ENCODE measurements around the gene RASD2. TPM values are rescaled to one million over a fixed set of nuclear protein-coding genes. Genes with fewer than 3 reads are reported as not detected.

The RASD2 gene
- total RNA-seq, 1 experiment from 2014 or later: not detected

DNA sequence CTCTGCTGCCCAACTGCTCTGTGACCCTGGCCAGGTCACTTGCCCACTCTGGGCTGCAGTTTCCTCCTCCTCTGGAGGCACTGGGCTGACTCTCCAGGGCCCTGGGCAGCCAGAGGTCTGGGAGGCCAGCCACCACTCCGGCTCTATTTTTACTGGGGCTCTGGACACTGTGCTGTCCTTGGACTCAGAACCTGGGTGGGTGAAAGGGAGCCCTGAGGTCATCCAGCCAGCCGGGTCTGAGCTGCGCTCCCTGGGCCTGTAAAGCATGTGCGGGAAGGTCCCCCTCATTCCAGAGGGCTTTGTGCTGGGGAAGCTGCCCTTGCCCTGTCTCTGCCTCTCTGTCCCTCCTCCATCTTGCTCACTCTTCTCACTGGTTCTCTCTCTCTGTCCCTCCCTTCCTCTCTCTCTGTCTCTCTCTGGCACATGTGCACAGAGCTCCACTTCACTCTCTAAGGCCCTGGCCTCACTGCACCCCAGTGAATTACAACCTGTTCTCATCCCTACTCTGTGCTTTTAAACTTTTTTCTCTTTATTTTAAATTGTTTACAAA lies 51.9 kb downstream of the RASD2 start:
- DNase-seq (ENCODE audit: unreplicated experiment): no peak
- POLR2A ChIA-PET: no interaction called here
- H3K27me3 Mint-ChIP-seq (ENCODE audit: insufficient read depth, unreplicated experiment): no peaks in the 10 kb centered on the region
- BruUV-seq (replicated peaks): no TSS peak
- H3K9me3 Mint-ChIP-seq (ENCODE audit: unreplicated experiment): no peaks in the 10 kb centered on the region
- CTCF ChIA-PET: interaction anchor here (0.5 to 1.7 kb wide), 2 partner anchors 10 to 237 kb away, joined by 4 to 9 read pairs; no protein-coding TSS in a partner anchor
- TF ChIP-seq, protein P1, sequence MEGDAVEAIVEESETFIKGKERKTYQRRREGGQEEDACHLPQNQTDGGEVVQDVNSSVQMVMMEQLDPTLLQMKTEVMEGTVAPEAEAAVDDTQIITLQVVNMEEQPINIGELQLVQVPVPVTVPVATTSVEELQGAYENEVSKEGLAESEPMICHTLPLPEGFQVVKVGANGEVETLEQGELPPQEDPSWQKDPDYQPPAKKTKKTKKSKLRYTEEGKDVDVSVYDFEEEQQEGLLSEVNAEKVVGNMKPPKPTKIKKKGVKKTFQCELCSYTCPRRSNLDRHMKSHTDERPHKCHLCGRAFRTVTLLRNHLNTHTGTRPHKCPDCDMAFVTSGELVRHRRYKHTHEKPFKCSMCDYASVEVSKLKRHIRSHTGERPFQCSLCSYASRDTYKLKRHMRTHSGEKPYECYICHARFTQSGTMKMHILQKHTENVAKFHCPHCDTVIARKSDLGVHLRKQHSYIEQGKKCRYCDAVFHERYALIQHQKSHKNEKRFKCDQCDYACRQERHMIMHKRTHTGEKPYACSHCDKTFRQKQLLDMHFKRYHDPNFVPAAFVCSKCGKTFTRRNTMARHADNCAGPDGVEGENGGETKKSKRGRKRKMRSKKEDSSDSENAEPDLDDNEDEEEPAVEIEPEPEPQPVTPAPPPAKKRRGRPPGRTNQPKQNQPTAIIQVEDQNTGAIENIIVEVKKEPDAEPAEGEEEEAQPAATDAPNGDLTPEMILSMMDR (IDR thresholded peaks at IDR 0.05; ENCODE audit: unreplicated experiment): no peak
- intact Hi-C loops (cut with micrococcal nuclease): no loop called here
- H3K36me3 Mint-ChIP-seq (ENCODE audit: insufficient read depth, unreplicated experiment): no peaks in the 10 kb centered on the region
- H3K4me3 Mint-ChIP-seq (ENCODE audit: unreplicated experiment): no peak overlapping the region
- H3K4me1 Mint-ChIP-seq (ENCODE audit: insufficient read depth, unreplicated experiment): peaks cover 28% of the 10 kb centered on the region
- peak overlapping the region; percentile 47 for H3K27ac Mint-ChIP-seq (ENCODE audit: low read depth, unreplicated experiment)

DNA sequence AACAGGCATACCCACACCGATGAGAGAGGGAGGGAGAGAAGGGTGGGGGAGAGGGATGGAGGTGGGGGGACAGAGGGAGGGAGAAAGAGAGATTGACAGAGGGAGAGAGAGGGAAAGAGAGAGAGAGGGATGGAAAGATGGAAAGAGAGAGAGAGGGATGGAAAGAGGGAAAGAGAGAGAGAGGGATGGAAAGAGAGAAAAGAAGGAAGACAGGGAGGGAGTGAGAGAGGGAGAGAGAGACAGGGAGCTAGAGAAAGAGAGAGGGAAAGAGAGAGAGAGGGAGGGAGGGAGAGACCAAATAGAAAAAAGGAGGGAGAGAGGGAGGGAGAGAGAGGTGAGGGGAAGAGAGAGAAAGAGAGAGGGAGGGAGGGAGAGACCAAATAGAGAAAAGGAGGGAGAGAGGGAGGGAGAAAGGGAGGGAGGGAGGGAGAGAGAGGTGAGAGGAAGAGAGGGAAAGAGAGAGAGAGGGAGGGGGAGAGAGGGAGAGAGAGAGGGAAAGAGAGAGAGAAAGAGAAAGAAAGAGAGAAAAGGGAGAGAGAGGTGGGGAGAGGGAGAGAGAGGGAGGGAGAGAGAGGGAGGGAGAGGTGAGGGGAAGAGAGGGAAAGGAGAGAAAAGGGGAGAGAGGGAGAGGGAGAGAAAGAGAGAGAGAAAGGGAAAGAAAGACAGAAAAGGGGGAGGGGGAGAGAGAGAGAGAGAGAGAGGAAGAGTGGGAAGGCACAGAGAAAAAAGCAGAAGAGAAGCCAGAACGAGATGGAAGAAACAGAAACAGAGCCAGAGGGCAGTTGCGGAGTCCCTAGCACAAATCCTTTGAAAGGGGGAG lies 52.6 kb downstream of the RASD2 start:
- Mint-ChIP-seq H3K27ac (ENCODE audit: low read depth, unreplicated experiment) (peak overlapping the region; percentile 47), H3K9me3 (ENCODE audit: unreplicated experiment) (no peaks in the 10 kb centered on the region), H3K4me1 (ENCODE audit: insufficient read depth, unreplicated experiment) (peaks cover 28% of the 10 kb centered on the region), H3K36me3 (ENCODE audit: insufficient read depth, unreplicated experiment) (no peaks in the 10 kb centered on the region), H3K27me3 (ENCODE audit: insufficient read depth, unreplicated experiment) (no peaks in the 10 kb centered on the region), H3K4me3 (ENCODE audit: unreplicated experiment) (no peak overlapping the region)
- BruUV-seq (replicated peaks): no TSS peak
- ChIA-PET POLR2A (no interaction called here), CTCF (no interaction called here)
- TF ChIP-seq, protein P1 (IDR thresholded peaks at IDR 0.05; ENCODE audit: unreplicated experiment): no peak
- no peak for DNase-seq (ENCODE audit: unreplicated experiment)
- intact Hi-C loops (cut with micrococcal nuclease): no loop called here

DNA sequence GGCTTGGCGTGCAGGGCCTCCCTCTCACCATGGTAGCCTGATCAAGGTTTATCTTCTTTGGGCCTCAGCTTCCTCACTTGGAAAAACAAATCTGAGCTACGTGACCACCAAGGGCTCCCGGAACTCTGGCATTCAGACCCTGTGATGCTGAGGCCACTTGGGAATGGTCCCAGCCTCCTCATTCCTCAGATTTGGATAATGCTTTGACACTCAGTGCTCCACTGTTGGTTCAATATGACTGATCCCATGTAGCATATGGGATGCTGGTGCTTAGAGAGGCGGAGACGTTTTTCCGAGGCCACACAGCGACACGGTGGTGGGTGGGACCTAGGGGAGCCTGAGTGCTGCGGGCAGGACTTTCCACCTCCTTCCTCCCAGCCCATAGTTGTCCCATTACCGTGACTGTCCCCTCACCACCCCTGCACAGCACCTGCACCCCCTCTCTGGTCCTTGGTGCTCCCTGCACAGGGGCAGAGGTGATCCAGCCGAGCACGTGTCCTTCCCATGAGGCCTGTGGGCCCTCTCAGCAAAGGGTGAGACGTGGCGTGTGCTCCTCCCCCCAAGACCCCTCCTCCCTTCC lies 53.4 kb downstream of the RASD2 start:
- Mint-ChIP-seq H3K4me1 (ENCODE audit: insufficient read depth, unreplicated experiment) (peaks cover 22% of the 10 kb centered on the region), H3K9me3 (ENCODE audit: unreplicated experiment) (no peaks in the 10 kb centered on the region), H3K27me3 (ENCODE audit: insufficient read depth, unreplicated experiment) (no peaks in the 10 kb centered on the region), H3K36me3 (ENCODE audit: insufficient read depth, unreplicated experiment) (no peaks in the 10 kb centered on the region), H3K27ac (ENCODE audit: low read depth, unreplicated experiment) (no peak overlapping the region), H3K4me3 (ENCODE audit: unreplicated experiment) (no peak overlapping the region)
- TF ChIP-seq, protein P1 (IDR thresholded peaks at IDR 0.05; ENCODE audit: unreplicated experiment): no peak
- no peak for DNase-seq (ENCODE audit: unreplicated experiment)
- POLR2A ChIA-PET: no interaction called here
- intact Hi-C loops (cut with micrococcal nuclease): no loop called here
- BruUV-seq (replicated peaks): no TSS peak
- CTCF ChIA-PET: no interaction called here

DNA sequence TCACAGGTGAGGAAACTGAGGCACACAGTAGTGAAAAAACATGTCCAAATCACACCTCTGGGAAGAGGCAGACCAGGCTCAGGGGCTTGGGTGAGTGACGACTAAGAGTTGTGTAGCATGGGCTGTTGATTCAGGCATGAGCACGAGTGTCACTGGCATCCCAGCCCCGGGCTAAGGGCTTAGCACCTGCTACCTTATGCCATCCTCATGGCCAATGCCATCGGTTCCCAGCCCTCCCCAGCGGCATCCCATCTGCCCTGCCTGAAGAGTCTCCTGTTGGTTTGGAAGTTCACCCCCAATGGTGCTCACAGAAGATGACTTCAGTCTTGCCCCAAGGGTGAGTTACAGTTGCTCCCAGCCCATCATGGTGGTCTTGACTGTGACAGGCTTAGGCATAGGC lies 54.1 kb downstream of the RASD2 start:
- intact Hi-C loops (cut with micrococcal nuclease): no loop called here
- Mint-ChIP-seq H3K27me3 (ENCODE audit: insufficient read depth, unreplicated experiment) (no peaks in the 10 kb centered on the region), H3K4me3 (ENCODE audit: unreplicated experiment) (no peak overlapping the region), H3K9me3 (ENCODE audit: unreplicated experiment) (no peaks in the 10 kb centered on the region), H3K4me1 (ENCODE audit: insufficient read depth, unreplicated experiment) (peaks cover 14% of the 10 kb centered on the region), H3K27ac (ENCODE audit: low read depth, unreplicated experiment) (no peak overlapping the region), H3K36me3 (ENCODE audit: insufficient read depth, unreplicated experiment) (no peaks in the 10 kb centered on the region)
- POLR2A ChIA-PET: no interaction called here
- TF ChIP-seq, protein P1 (IDR thresholded peaks at IDR 0.05; ENCODE audit: unreplicated experiment): no peak
- CTCF ChIA-PET: no interaction called here
- DNase-seq (ENCODE audit: unreplicated experiment): no peak
- BruUV-seq (replicated peaks): no TSS peak
